Esophagus (tissue), 2 donors: Measurements from ENCODE around the gene MMP10. TPM values are rescaled to one million over a fixed set of nuclear protein-coding genes. Genes with fewer than 3 reads are reported as not detected.
"Not testable (repeated sequence)": the region's sequence is repeated elsewhere in the genome, so short reads cannot be mapped to it uniquely, and the experiment has no call there.

Source experiments
- H3K27ac ChIP-seq, 2 donors: one replicate each; pipeline ENCODE4 v1.5.1; 2013; ENCODE audit warnings: low read depth in 2 of 2, mild to moderate bottlenecking in 2 of 2, inconsistent platforms in 1 of 2, low read length in 1 of 2, moderate library complexity in 1 of 2
- H3K27me3 ChIP-seq, 2 donors: one replicate each; pipeline ENCODE4 v1.6.1; 2013; ENCODE audit warnings: low read length in 2 of 2, control low read depth in 1 of 2, mild to moderate bottlenecking in 1 of 2; ENCODE audit not compliant: insufficient read depth in 2 of 2, control insufficient read depth in 1 of 2
- H3K36me3 ChIP-seq, 2 donors: one replicate each; pipeline ENCODE4 v1.6.1; 2013; ENCODE audit warnings: low read length in 1 of 2; ENCODE audit not compliant: control insufficient read depth in 2 of 2, insufficient read depth in 2 of 2
- H3K4me1 ChIP-seq, 2 donors: one replicate each; pipeline ENCODE4 v1.6.1; 2013; ENCODE audit warnings: low read length in 1 of 2; ENCODE audit not compliant: control insufficient read depth in 2 of 2, insufficient read depth in 2 of 2
- H3K4me3 ChIP-seq, 2 donors: one replicate each; pipeline ENCODE4 v1.5.1; 2013; ENCODE audit warnings: low read length in 2 of 2, mild to moderate bottlenecking in 2 of 2, low read depth in 1 of 2, moderate library complexity in 1 of 2
- H3K9me3 ChIP-seq, 2 donors: one replicate each; pipeline ENCODE4 v1.6.1; 2013; ENCODE audit warnings: mild to moderate bottlenecking in 2 of 2, low read depth in 1 of 2, low read length in 1 of 2, moderate library complexity in 1 of 2; ENCODE audit not compliant: control insufficient read depth in 2 of 2, insufficient read depth in 1 of 2
- WGBS, 2 donors: extraction: QIAGEN DNeasy Blood & Tissue Kit; methylation state at CpG; one replicate each; pipeline ENCODE4 v1.1.7; 2013; 5-methylcytosine and 5-hydroxymethylcytosine counted together
- polyA plus RNA-seq, 2 donors: library from polyadenylated mRNA; stranded (reverse); fragments of 200-250 nt; gene quantifications; one replicate each; pipeline ENCODE4 v1.2.3, GENCODE V29; 2013
- donor health status: healthy with polysubstance abuse.
- donor health status: Bipolar disorder and iron deficiency.

MMP10 gene
- polyA plus RNA-seq, 2 donors, result 0.02 to 0.12 TPM

GRCh38 chr11:102763440-102763839, 17.0 kb downstream of the MMP10 start:
- Histone ChIP-seq H3K36me3 (no peaks in the 10 kb centered on the region), H3K27me3 (no peaks in the 10 kb centered on the region), H3K4me1 (no peaks in the 10 kb centered on the region), H3K9me3 (no peaks in the 10 kb centered on the region), H3K4me3 (no peak overlapping the region), H3K27ac (no peak overlapping the region)
- 72 to 75% methylated on average over 2 of the region's 2 CpGs for WGBS, 2 donors

GRCh38 chr11:102762361-102762767, 18.1 kb downstream of the MMP10 start:
- H3K36me3 ChIP-seq, result no peaks in the 10 kb centered on the region
- no peak overlapping the region for H3K4me3 ChIP-seq
- 54 to 57% methylated on average over 2 of the region's 2 CpGs for WGBS, 2 donors
- no peaks in the 10 kb centered on the region for H3K9me3 ChIP-seq
- no peaks in the 10 kb centered on the region for H3K27me3 ChIP-seq
- no peak overlapping the region for H3K27ac ChIP-seq
- H3K4me1 ChIP-seq, result no peaks in the 10 kb centered on the region

DNA sequence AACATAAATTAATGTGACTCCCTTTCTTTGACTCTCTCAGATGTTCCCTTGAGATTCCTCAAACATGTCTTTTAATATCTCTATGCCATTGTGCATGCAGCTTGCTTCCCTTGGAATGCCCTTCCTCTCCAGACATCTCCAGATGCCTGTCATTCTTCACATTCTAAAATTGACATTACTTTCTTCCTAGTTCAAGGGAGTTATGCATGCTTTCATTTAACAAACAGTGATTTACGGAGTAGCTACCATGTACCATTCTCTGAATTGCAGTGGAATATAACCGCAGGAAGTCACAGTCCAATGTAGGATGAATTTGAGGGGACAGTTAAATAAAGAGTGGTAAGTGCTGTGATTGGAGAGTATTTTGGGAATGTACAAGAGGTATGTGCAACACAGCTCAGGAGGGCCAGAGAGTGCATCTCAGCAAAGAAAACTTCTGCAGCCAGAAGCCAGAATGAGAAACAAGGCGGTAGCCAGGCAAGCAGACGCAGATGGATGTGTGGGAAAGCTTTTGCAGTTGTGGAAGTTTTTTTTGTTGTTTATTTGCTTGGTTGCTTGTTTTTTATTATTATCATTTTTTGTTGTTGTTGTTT, 18.7 kb downstream of the MMP10 start:
- Histone ChIP-seq H3K9me3 (no peaks in the 10 kb centered on the region), H3K4me3 (no peak overlapping the region), H3K4me1 (no peaks in the 10 kb centered on the region), H3K27me3 (no peaks in the 10 kb centered on the region), H3K36me3 (no peaks in the 10 kb centered on the region), H3K27ac (no peak overlapping the region)
- WGBS, 2 donors, result 88 to 90% methylated on average over 4 of the region's 4 CpGs

DNA sequence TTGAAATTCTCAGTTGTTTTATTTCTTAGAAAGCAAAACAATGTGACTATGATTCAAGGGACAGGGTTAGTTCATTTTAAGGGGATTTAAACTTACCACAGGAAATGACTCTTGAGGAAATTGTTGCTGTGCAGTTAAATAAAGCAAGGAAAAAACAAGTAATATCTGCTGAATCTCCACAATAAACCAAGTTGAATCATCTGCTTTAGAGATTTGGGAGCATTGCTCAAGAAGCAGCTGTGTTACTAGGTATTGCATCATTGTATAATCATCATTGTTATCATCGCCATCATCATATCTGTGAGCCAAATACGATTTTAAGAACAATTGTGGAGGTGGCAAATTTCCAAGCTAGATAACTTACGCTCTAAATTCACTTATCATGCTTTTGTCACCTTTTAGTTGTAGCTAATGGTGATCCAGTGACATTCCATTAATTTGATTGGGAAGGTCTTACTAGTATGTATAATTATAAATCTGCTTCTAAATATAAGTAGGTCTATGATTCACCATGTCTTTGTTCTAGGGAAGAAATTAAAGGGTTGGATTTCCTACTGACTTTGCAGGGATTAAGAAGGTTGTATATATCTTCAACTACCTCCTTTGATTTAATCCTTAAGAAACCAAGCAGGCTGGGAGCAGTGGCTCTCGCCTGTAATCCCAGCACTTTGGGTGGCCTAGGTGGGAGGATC, 19.9 kb downstream of the MMP10 start:
- no peaks in the 10 kb centered on the region for H3K27me3 ChIP-seq
- no peak overlapping the region for H3K27ac ChIP-seq
- H3K4me1 ChIP-seq, result no peaks in the 10 kb centered on the region
- no peaks in the 10 kb centered on the region for H3K36me3 ChIP-seq
- no peak overlapping the region for H3K4me3 ChIP-seq
- no peaks in the 10 kb centered on the region for H3K9me3 ChIP-seq
- WGBS, 2 donors, result 20 to 30% methylated on average over 4 of the region's 4 CpGs

DNA sequence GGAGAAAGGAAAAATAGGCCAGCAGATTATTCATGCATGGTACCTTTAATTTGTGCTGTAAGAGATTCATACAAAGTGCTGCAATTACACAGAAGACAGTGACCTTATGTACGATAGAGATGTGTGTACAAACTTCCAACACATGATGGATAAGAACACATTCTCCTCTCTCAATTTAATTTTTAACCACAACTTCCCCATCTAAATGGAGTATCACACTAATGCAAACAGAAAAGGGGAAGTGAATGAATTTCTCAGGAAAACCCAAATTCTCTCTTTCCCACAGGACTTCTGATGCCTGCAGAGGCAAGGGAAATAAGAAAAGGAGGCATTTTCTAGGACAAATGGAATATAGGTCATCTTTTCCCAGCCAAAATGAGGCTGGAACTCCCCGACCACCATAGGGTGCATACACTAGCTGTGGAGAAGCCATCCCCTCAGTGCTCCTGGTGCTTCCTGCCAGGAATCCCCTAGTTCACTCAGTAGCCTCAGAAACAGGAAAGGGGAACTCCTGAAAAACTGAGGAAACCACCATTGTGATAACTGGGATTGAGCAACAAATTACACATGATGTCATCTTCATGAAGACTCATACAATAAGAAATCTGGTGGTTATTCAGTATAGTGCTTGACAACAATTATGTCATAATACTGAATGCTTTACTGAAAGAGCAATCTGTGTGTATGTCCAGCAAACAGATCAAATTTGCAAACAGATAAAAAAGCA, 22.4 kb downstream of the MMP10 start:
- Histone ChIP-seq H3K4me3 (no peak overlapping the region), H3K4me1 (no peaks in the 10 kb centered on the region), H3K27me3 (no peaks in the 10 kb centered on the region), H3K9me3 (no peaks in the 10 kb centered on the region), H3K27ac (no peak overlapping the region), H3K36me3 (no peaks in the 10 kb centered on the region)
- WGBS, 2 donors, result 50 to 67% methylated on average over 2 of the region's 2 CpGs

DNA sequence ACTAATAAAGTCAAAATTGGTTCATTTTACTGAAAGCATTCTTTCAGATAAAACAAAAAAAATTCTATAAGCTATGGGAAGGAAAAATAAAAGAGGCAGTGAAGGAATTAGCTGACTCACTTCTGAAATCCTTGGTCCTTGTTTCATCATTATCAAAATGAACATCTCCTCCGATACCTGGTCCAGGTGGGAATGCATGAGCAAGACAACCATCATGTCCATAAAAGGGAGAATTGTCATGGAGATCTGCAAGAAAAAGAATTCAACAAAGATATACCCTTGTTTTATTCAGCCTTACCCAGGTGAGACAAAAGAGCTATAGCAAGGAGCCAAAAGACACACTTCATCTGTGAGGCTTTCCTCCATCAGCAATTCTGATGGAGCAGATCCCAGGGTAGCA, 27.2 kb downstream of the MMP10 start:
- Histone ChIP-seq H3K4me1 (no peaks in the 10 kb centered on the region), H3K9me3 (no peaks in the 10 kb centered on the region), H3K4me3 (no peak overlapping the region), H3K36me3 (no peaks in the 10 kb centered on the region), H3K27ac (no peak overlapping the region), H3K27me3 (no peaks in the 10 kb centered on the region)
- 89 to 90% methylated on average over 1 of the region's 1 CpG for WGBS, 2 donors

DNA sequence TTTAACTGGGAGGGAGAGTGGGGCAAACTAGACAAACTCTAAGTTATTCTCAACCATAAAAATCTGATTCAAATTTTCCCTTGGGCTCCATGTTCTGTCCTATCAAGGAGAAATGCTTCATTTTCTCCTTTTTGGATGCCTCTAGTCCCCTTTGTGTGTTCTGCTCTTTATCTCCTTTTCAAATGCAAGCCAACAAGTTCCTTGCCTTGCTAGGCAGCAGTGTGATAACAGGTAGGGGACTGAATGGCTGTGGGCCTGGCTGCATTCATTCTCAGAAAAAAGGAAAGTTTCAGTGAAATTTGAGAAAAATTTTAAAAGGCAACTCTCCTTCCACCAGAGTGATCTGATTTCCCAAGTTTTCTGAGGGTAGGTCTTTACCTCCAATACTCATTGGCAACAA, 28.8 kb downstream of the MMP10 start:
- H3K36me3 ChIP-seq, result no peaks in the 10 kb centered on the region
- no peaks in the 10 kb centered on the region for H3K9me3 ChIP-seq
- no peaks in the 10 kb centered on the region for H3K27me3 ChIP-seq
- no peaks in the 10 kb centered on the region for H3K4me1 ChIP-seq
- no peak overlapping the region for H3K4me3 ChIP-seq
- H3K27ac ChIP-seq, result no peak overlapping the region

DNA sequence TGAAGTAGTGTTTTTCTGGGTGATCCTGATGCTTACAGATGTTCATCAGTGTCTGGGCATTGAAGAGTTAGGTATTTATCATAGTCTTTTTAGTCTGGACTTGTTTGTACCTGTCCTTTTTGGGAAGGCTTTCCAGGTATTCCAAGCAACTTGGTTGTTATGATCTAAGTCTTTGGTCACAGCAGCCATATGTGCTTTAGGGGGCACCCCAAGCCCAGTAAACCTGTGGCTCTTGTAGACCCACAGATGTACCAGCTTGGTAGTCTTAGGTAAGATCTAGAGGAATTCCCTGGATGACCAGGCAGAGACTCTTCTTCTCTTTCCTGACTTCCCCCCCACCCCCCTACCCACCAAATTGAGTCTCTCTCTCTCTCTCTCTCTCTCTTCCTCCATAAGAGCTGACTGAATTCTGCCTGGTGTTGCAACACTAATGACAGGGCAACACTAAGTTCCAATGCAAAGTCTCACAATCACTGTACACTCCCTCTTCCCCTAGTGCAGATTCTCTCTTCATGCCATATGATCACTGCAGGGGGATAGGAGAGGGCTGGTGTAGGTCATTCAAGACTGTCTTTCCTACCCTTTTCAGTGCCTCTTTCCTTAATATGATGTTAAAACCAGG, 31.2 kb downstream of the MMP10 start:
- H3K36me3 ChIP-seq, result no peaks in the 10 kb centered on the region
- H3K4me3 ChIP-seq, result no peak overlapping the region
- H3K4me1 ChIP-seq, result no peaks in the 10 kb centered on the region
- no peaks in the 10 kb centered on the region for H3K9me3 ChIP-seq
- no peaks in the 10 kb centered on the region for H3K27me3 ChIP-seq
- no peak overlapping the region for H3K27ac ChIP-seq

GRCh38 chr11:102746746-102747578, 33.5 kb downstream of the MMP10 start:
- not testable (repeated sequence) for H3K4me3 ChIP-seq, H3K9me3 ChIP-seq, H3K27me3 ChIP-seq, H3K4me1 ChIP-seq, H3K36me3 ChIP-seq
- H3K27ac ChIP-seq, result peak overlapping the region in 1 of 2 donors; percentile 13
- 68 to 73% methylated on average over 27 to 32 of the region's 32 CpGs for WGBS, 2 donors
